Gastroesophageal sphincter (tissue), 3 donors: Measurements from ENCODE around the gene MLLT10.

ENCODE experiments used
- CTCF ChIP-seq, 4 experiments: fragments of 200-600 bp in 2 of 4; fragments of 450-650 bp in 2 of 4; sonication (generic) in 1 of 4; IDR thresholded peaks; one replicate each; pipeline ENCODE4 v1.5.1; 2017 to 2019; ENCODE audit warnings: antibody characterized with exemption in 4 of 4, mild to moderate bottlenecking in 2 of 4, moderate library complexity in 2 of 4
- EP300 ChIP-seq: sonication (generic); formaldehyde crosslinking; IDR thresholded peaks from one replicate; pipeline ENCODE4 v1.6.1; 2017; ENCODE audit warnings: antibody characterized with exemption, mild to moderate bottlenecking
- POLR2AphosphoS5 ChIP-seq: sonication (generic); formaldehyde crosslinking; IDR thresholded peaks from one replicate; pipeline ENCODE4 v1.6.1; 2017; ENCODE audit warnings: antibody characterized with exemption

- TF ChIP-seq CTCF (IDR thresholded peaks at IDR 0.05) (no peak), POLR2AphosphoS5 (no peak), EP300 (no peak)
These were observed 73.9 kb downstream of the MLLT10 start for GRCh38 chr10:21607907-21608306.
